GM12878 (cell line): ENCODE data around the gene SNRPB2. TPM values are rescaled to one million over a fixed set of nuclear protein-coding genes. Genes with fewer than 3 reads are reported as not detected.

ENCODE experiments used
- ATAC-seq: fragments of 200-7000 bp; cut with Tn5 transposase; 3 replicates; pipeline ENCODE4 v1.9.1; 2020; ENCODE audit warnings: mild to moderate bottlenecking, moderate library complexity
- BruUV-seq: library from RNA; stranded (reverse); fragments of 400-500 nt; replicated peaks from 2 replicates; lab custom pipeline; 2021; lab: Mats Ljungman, UMichigan
- CTCF ChIA-PET: fragments of 300-600 bp; sonication (Branson Sonifier 250); formaldehyde crosslinking; extraction: SDS; loops from one replicate; lab custom pipeline; 2021; ENCODE audit warnings: inconsistent platforms; lab: Yijun Ruan, JAX
- POLR2A ChIA-PET: fragments of 350-600 bp; formaldehyde crosslinking; extraction: SDS; loops from one replicate; lab custom pipeline; 2021; ENCODE audit warnings: inconsistent platforms; lab: Charles Lee
- RAD21 ChIA-PET: fragments of 300-600 bp; sonication (Branson Sonifier 250); formaldehyde crosslinking; loops from one replicate; lab custom pipeline; 2023; ENCODE audit warnings: antibody characterized with exemption; ENCODE audit not compliant: unreplicated experiment; lab: Charles Lee
- SMC1A ChIA-PET: fragments of 300-600 bp; sonication (Branson Sonifier 250); formaldehyde crosslinking; loops from one replicate; lab custom pipeline; 2023; ENCODE audit not compliant: unreplicated experiment, uncharacterized antibody; lab: Charles Lee
- DNase-seq: peaks from one replicate; pipeline ENCODE4 v3.0.0-alpha.2; 2011; ENCODE audit warnings: low read depth, low spot score
- FAIRE-seq: peaks from 3 replicates; lab custom pipeline; 2011; peaks lifted over from hg19 to GRCh38; lab: Jason Lieb, UNC
- H2AFZ ChIP-seq: 2 replicates; pipeline ENCODE4 v1.6.0; 2011; ENCODE audit warnings: low read depth, low read length, control low read depth; ENCODE audit not compliant: control insufficient read depth
- H3K27ac ChIP-seq: 2 replicates; pipeline ENCODE4 v1.5.1; 2011; ENCODE audit warnings: control low read depth; ENCODE audit not compliant: control insufficient read depth, insufficient read depth
- H3K27me3 ChIP-seq, 2 experiments: replicated peaks in 1 of 2; 2 replicates each; pipeline versions ENCODE4 v1.6.0 to v1.6.1; 2011; ENCODE audit warnings: low read length in 1 of 2; ENCODE audit not compliant: control insufficient read depth in 2 of 2, insufficient read depth in 2 of 2
- H3K36me3 ChIP-seq, 2 experiments: 2 replicates each; pipeline ENCODE4 v1.5.1; 2011; ENCODE audit warnings: low read length in 1 of 2; ENCODE audit not compliant: control insufficient read depth in 2 of 2, insufficient read depth in 2 of 2
- H3K4me1 ChIP-seq: 2 replicates; pipeline ENCODE4 v1.6.1; 2011; ENCODE audit warnings: mild to moderate bottlenecking, low read length, moderate library complexity, mixed read lengths; ENCODE audit not compliant: control insufficient read depth, insufficient read depth
- H3K4me2 ChIP-seq: 2 replicates; pipeline ENCODE4 v1.6.0; 2011; ENCODE audit warnings: control low read depth; ENCODE audit not compliant: control insufficient read depth, insufficient read depth
- H3K4me3 ChIP-seq: fragments of 200-600 bp; sonication (generic); 2 replicates; pipeline ENCODE4 v1.5.1; 2016
- H3K79me2 ChIP-seq: 2 replicates; pipeline ENCODE4 v1.6.0; 2011; ENCODE audit warnings: low read length; ENCODE audit not compliant: control insufficient read depth, insufficient read depth
- H3K9ac ChIP-seq: 2 replicates; pipeline ENCODE4 v1.8.0; 2011; ENCODE audit warnings: low read length, control low read depth, mixed read lengths; ENCODE audit not compliant: control insufficient read depth, insufficient read depth
- H3K9me3 ChIP-seq: replicated peaks from 3 replicates; pipeline ENCODE4 v1.5.1; 2011; ENCODE audit warnings: mild to moderate bottlenecking, low read length; ENCODE audit not compliant: control insufficient read depth, insufficient read depth
- H4K20me1 ChIP-seq: 2 replicates; pipeline ENCODE4 v1.6.0; 2011; ENCODE audit not compliant: control insufficient read depth, insufficient read depth
- BACH1 ChIP-seq: fragments of 450-650 bp; IDR thresholded peaks from 2 replicates; pipeline ENCODE4 v1.6.1; 2017; ENCODE audit warnings: mild to moderate bottlenecking, borderline replicate concordance
- CEBPZ ChIP-seq: fragments of 150-350 bp; IDR thresholded peaks from 2 replicates; pipeline ENCODE4 v1.6.1; 2016; ENCODE audit warnings: low read depth, low read length
- CHD2 ChIP-seq: IDR thresholded peaks from 2 replicates; pipeline ENCODE4 v1.6.1; 2011; ENCODE audit warnings: low read depth, low read length, improper control_type of control experiment, borderline replicate concordance
- HDAC2 ChIP-seq: fragments of 200-600 bp; sonication (generic); IDR thresholded peaks from 2 replicates; pipeline ENCODE4 v1.6.1; 2017
- KDM1A ChIP-seq: fragments of 200-600 bp; sonication (generic); IDR thresholded peaks from 2 replicates; pipeline ENCODE4 v1.6.1; 2016; ENCODE audit warnings: borderline replicate concordance
- MTA2 ChIP-seq: fragments of 450-650 bp; IDR thresholded peaks from 2 replicates; pipeline ENCODE4 v1.6.1; 2016; ENCODE audit warnings: low read depth, mild to moderate bottlenecking, moderate library complexity
- POLR2AphosphoS5 ChIP-seq: IDR thresholded peaks from 2 replicates; pipeline ENCODE4 v1.6.1; 2011; ENCODE audit warnings: mild to moderate bottlenecking, low read length, inconsistent platforms
- RUNX3 ChIP-seq: IDR thresholded peaks from 2 replicates; pipeline ENCODE4 v1.6.1; 2012; ENCODE audit warnings: low read length, inconsistent platforms
- SMAD5 ChIP-seq: IDR thresholded peaks from 2 replicates; pipeline ENCODE4 v1.6.1; 2016; ENCODE audit warnings: antibody characterized with exemption, low read depth
- SMC3 ChIP-seq: IDR thresholded peaks from 2 replicates; pipeline ENCODE4 v1.6.1; 2011; ENCODE audit warnings: low read length, improper control_type of control experiment, borderline replicate concordance
- SPI1 ChIP-seq: IDR thresholded peaks from 2 replicates; pipeline ENCODE4 v1.6.1; 2011; ENCODE audit warnings: low read depth, mild to moderate bottlenecking, low read length, moderate library complexity, borderline replicate concordance; ENCODE audit not compliant: insufficient read depth
- SUPT20H ChIP-seq: IDR thresholded peaks from 2 replicates; pipeline ENCODE4 v1.6.1; 2011; ENCODE audit warnings: low read depth, mild to moderate bottlenecking, low read length, moderate library complexity, borderline replicate concordance; ENCODE audit not compliant: control insufficient read depth
- TCF3 ChIP-seq: IDR thresholded peaks from 2 replicates; pipeline ENCODE4 v1.6.1; 2012; ENCODE audit warnings: low read depth, mild to moderate bottlenecking, low read length, borderline replicate concordance; ENCODE audit not compliant: insufficient read depth
- YBX1 ChIP-seq: fragments of 450-650 bp; IDR thresholded peaks from 2 replicates; pipeline ENCODE4 v1.6.1; 2016; ENCODE audit warnings: antibody characterized with exemption
- WGBS: methylation state at CpG from one replicate; pipeline ENCODE4 v1.1.6; 2016; ENCODE audit warnings: low lambda C conversion rate; ENCODE audit not compliant: insufficient replicate concordance, insufficient coverage; ENCODE audit errors: missing lambda C conversion rate; 5-methylcytosine and 5-hydroxymethylcytosine counted together
- in situ Hi-C: fragments of 300-500 bp; cut with MboI; formaldehyde crosslinking; loops from 9 replicates; pipeline ENCODE4 v1.14.3; 2018; ENCODE audit warnings: mixed read lengths
- intact Hi-C: fragments of 100-400 bp; cut with micrococcal nuclease; formaldehyde crosslinking; loops from one replicate; pipeline ENCODE4 v1.14.2; 2022; ENCODE audit not compliant: unreplicated experiment
- polyA plus RNA-seq, 11 experiments: library from polyadenylated mRNA; depleted of rRNA in 4 of 11; unstranded in 6 of 11; stranded (reverse) in 5 of 11; fragments of >200 nt; fragmentation: Nextera tagmentation in 4 of 11; fragmentation: Illumina TruSeq in 1 of 11; extraction: Ambion mirVana in 4 of 11; extraction: Trizol in 1 of 11; gene quantifications; 1 replicate in 1 of 11; 2 replicates in 10 of 11; pipeline versions ENCODE4 v1.2.1 to v1.2.3, GENCODE V29; 2011 to 2016; ENCODE audit warnings: inconsistent platforms in 2 of 11, missing spikeins in 2 of 11, low read depth in 1 of 11
- total RNA-seq, 4 experiments: library from RNA; depleted of rRNA in 3 of 4; stranded (reverse); fragments of >200 nt in 3 of 4; fragmentation: Illumina TruSeq in 1 of 4; extraction: Trizol in 1 of 4; gene quantifications; 2 replicates each; pipeline versions ENCODE4 v1.2.1 to v1.2.3, GENCODE V29; 2013 to 2021
- TF ChIP-seq, protein P1 (sequence below): fragments of 450-650 bp; IDR thresholded peaks from 2 replicates; pipeline ENCODE4 v1.6.1; 2016; ENCODE audit warnings: mild to moderate bottlenecking

The SNRPB2 gene
- total and polyA plus RNA-seq, 10 of the 15 experiments (the other 5 are each of a cell fraction or from before 2014, with no cell fraction given) = 63.5 to 245 (median 136) TPM

DNA sequence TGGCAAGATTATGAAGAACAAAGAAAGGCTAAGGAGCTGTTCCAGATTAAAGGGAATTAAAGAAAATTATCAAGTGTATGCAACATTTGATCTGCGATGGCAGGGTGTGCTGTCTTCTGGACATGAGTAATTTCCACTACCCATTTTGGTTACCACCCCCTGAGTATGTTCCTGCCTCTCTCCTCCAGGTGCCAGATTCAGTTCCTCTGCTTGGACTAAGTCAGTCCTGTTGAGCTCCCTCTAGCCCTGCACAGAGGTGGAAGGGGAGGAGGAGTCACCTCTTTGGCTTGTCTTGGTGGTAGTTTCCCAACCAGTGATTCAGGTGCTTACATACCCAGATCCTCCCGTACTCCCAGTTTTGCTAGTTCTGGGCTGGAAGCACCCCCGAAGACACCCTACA lies 22.2 kb upstream of the SNRPB2 start:
- ChIA-PET SMC1A (no interaction called here), POLR2A (no interaction called here), CTCF (interaction anchor here (0.6 to 1.1 kb wide), 2 partner anchors 14 to 16 kb away, joined by 3 read pairs; no protein-coding TSS in a partner anchor), RAD21 (no interaction called here)
- Histone ChIP-seq H3K36me3 (no peaks in the 10 kb centered on the region), H3K4me3 (no peak overlapping the region), H3K4me1 (peaks cover 27% of the 10 kb centered on the region), H3K4me2 (no peak overlapping the region), H3K9me3 (peaks cover 6% of the 10 kb centered on the region; the same call in 2 of the 3 replicates), H3K79me2 (no peaks in the 10 kb centered on the region), H3K9ac (no peak overlapping the region), H4K20me1 (no peaks in the 10 kb centered on the region), H3K27me3 (no peaks in the 10 kb centered on the region), H3K27ac (no peak overlapping the region), H2AFZ (no peak overlapping the region)
- intact Hi-C loops (no loop called here), in situ Hi-C loops (no loop called here)
- DNase-seq = no peak
- no peak for FAIRE-seq
- no TSS peak for BruUV-seq
- 67% methylated on average over 3 of the region's 3 CpGs for WGBS
- ATAC-seq = no peak; the same call in 2 of the 3 replicates
- TF ChIP-seq TCF3 (0 out of 2 replicates have a peak, but pooled peaks have one; percentile 22), CHD2 (no peak), RUNX3 (peak; percentile 8; the same call in 1 of the 2 replicates), SPI1 (peak; percentile 67)

DNA sequence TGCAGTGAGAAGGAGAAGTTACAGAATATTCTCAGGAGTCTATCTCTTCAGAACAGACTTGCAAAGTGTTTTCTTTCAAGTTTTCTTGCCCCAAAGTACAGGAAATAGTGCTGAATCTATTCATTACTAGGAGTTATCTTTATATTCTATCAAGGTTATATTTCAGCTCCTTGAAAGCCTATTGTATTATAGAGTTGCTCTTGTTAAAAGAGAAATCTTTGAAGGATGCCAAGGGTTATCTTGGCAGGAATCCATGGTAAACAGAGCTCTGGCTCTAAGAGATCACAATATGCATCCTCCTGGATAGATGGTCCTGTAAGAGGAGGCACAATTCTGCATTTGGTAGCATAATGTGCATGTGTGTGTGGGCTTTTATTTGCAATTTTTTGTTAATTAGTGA lies 21.2 kb upstream of the SNRPB2 start:
- H3K4me3 ChIP-seq = no peak overlapping the region
- no peak overlapping the region for H3K9ac ChIP-seq
- in situ Hi-C loops = no loop called here
- SMC1A ChIA-PET = no interaction called here
- no peaks in the 10 kb centered on the region for H3K36me3 ChIP-seq
- POLR2A ChIA-PET = no interaction called here
- H3K27me3 ChIP-seq = no peaks in the 10 kb centered on the region
- BruUV-seq = no TSS peak
- peaks cover 27% of the 10 kb centered on the region for H3K4me1 ChIP-seq
- no peak overlapping the region for H3K4me2 ChIP-seq
- DNase-seq (no peak), ATAC-seq (no peak), FAIRE-seq (no peak)
- RAD21 ChIA-PET = no interaction called here
- no peaks in the 10 kb centered on the region for H3K79me2 ChIP-seq
- H4K20me1 ChIP-seq = no peaks in the 10 kb centered on the region
- no peak overlapping the region for H2AFZ ChIP-seq
- H3K27ac ChIP-seq = no peak overlapping the region
- intact Hi-C loops = no loop called here
- CTCF ChIA-PET = interaction anchor here (1.1 kb wide), 1 partner anchor 15 kb away, joined by 3 read pairs; no protein-coding TSS in a partner anchor
- peaks cover 6% of the 10 kb centered on the region; the same call in 2 of the 3 replicates for H3K9me3 ChIP-seq
- TF ChIP-seq CEBPZ (no peak), BACH1 (no peak), SMC3 (no peak), YBX1 (no peak), KDM1A (no peak), MTA2 (no peak), SUPT20H (no peak), HDAC2 (no peak), POLR2AphosphoS5 (no peak), SMAD5 (no peak)
- TF ChIP-seq, protein P1, sequence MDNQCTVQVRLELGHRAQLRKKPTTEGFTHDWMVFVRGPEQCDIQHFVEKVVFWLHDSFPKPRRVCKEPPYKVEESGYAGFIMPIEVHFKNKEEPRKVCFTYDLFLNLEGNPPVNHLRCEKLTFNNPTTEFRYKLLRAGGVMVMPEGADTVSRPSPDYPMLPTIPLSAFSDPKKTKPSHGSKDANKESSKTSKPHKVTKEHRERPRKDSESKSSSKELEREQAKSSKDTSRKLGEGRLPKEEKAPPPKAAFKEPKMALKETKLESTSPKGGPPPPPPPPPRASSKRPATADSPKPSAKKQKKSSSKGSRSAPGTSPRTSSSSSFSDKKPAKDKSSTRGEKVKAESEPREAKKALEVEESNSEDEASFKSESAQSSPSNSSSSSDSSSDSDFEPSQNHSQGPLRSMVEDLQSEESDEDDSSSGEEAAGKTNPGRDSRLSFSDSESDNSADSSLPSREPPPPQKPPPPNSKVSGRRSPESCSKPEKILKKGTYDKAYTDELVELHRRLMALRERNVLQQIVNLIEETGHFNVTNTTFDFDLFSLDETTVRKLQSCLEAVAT = no peak
